K562 (cell line): ENCODE measurements around the gene CNGA1. TPM values are rescaled to one million over a fixed set of nuclear protein-coding genes. Genes with fewer than 3 reads are reported as not detected.

Experiments
- CC2D1A ChIP-seq: fragments of 450-650 bp; IDR thresholded peaks from 2 replicates; pipeline ENCODE4 v1.6.1; 2017; ENCODE audit warnings: mild to moderate bottlenecking
- CEBPB ChIP-seq: fragments of 450-650 bp; IDR thresholded peaks from 2 replicates; pipeline ENCODE4 v1.6.1; 2016; ENCODE audit warnings: missing genetic modification characterization, missing compliant biosample characterization
- CHD2 ChIP-seq: IDR thresholded peaks from 2 replicates; pipeline ENCODE4 v1.6.1; 2011; ENCODE audit warnings: low read depth, low read length
- DACH1 ChIP-seq: fragments of 450-650 bp; IDR thresholded peaks from 2 replicates; pipeline ENCODE4 v1.6.1; 2018; ENCODE audit not compliant: partially characterized antibody
- E2F3 ChIP-seq: fragments of 250-450 bp; sonication (Bioruptor Pico); IDR thresholded peaks from 2 replicates; pipeline ENCODE4 v1.4.0; 2020; ENCODE audit warnings: mild to moderate bottlenecking
- ELF2 ChIP-seq: fragments of 250-450 bp; sonication (Bioruptor Pico); IDR thresholded peaks from 2 replicates; pipeline ENCODE4 v1.5.0; 2021; ENCODE audit warnings: mild to moderate bottlenecking
- ELF4 ChIP-seq: fragments of 450-650 bp; formaldehyde crosslinking; IDR thresholded peaks from 2 replicates; pipeline ENCODE4 v1.4.0; 2022; ENCODE audit warnings: missing genetic modification characterization
- ELK1 ChIP-seq: sonication (generic); formaldehyde crosslinking; IDR thresholded peaks from 2 replicates; pipeline ENCODE4 v1.8.1; 2022; ENCODE audit warnings: missing genetic modification reagents
- ETV5 ChIP-seq: sonication (generic); formaldehyde crosslinking; IDR thresholded peaks from 2 replicates; pipeline ENCODE4 v1.4.0; 2020; ENCODE audit warnings: low read depth, mild to moderate bottlenecking, missing genetic modification reagents
- FOS ChIP-seq: IDR thresholded peaks from 3 replicates; pipeline ENCODE4 v1.6.1; 2011; ENCODE audit not compliant: insufficient read length; ENCODE audit errors: extremely low read depth
- HBP1 ChIP-seq: fragments of 450-650 bp; formaldehyde crosslinking; IDR thresholded peaks from 2 replicates; pipeline ENCODE4 v1.4.0; 2022; ENCODE audit warnings: missing genetic modification characterization
- NFE2 ChIP-seq: IDR thresholded peaks from 2 replicates; pipeline ENCODE4 v1.6.1; 2014; ENCODE audit warnings: antibody characterized with exemption, low read depth
- PML ChIP-seq: IDR thresholded peaks from 2 replicates; pipeline ENCODE4 v1.6.1; 2012; ENCODE audit warnings: low read length, inconsistent platforms
- POLR2H ChIP-seq: IDR thresholded peaks from 2 replicates; pipeline ENCODE4 v1.6.1; 2016; ENCODE audit warnings: missing genetic modification characterization, low read depth, mild to moderate bottlenecking, control low read depth, missing compliant biosample characterization, moderate library complexity
- SLC30A9 ChIP-seq: fragments of 250-450 bp; sonication (Bioruptor Pico); IDR thresholded peaks from 2 replicates; pipeline ENCODE4 v1.8.0; 2022; ENCODE audit warnings: mild to moderate bottlenecking, moderate library complexity
- SMC3 ChIP-seq: conservative IDR thresholded peaks from 2 replicates; pipeline ENCODE4 v1.6.1; 2011; ENCODE audit warnings: low read depth, low read length, improper control_type of control experiment; ENCODE audit not compliant: insufficient read depth
- THAP12 ChIP-seq: fragments of 250-450 bp; sonication (Bioruptor Pico); IDR thresholded peaks from 2 replicates; pipeline ENCODE4 v1.9.0; 2021; ENCODE audit warnings: mild to moderate bottlenecking, inconsistent platforms
- ZKSCAN1 ChIP-seq: fragments of 150-350 bp; IDR thresholded peaks from 2 replicates; pipeline ENCODE4 v1.6.1; 2016; ENCODE audit warnings: low read depth, low read length
- ZNF174 ChIP-seq: fragments of 250-450 bp; sonication (Bioruptor Pico); IDR thresholded peaks from 2 replicates; pipeline ENCODE4 v1.4.0; 2020; ENCODE audit warnings: mild to moderate bottlenecking
- ZNF175 ChIP-seq: fragments of 200-800 bp; sonication (Bioruptor generic); IDR thresholded peaks from 2 replicates; pipeline ENCODE4 v1.6.1; 2016; ENCODE audit warnings: low read depth, mild to moderate bottlenecking, missing genetic modification characterization, missing compliant biosample characterization
- ZNF395 ChIP-seq: fragments of 200-800 bp; sonication (Bioruptor generic); IDR thresholded peaks from 2 replicates; pipeline ENCODE4 v1.6.1; 2017; ENCODE audit warnings: missing genetic modification characterization, missing compliant biosample characterization
- ZNF740 ChIP-seq, 3 experiments: fragments of 200-800 bp in 1 of 3; sonication (Bioruptor generic) in 1 of 3; sonication (generic) in 1 of 3; formaldehyde crosslinking in 1 of 3; IDR thresholded peaks; 2 replicates each; pipeline versions ENCODE4 v1.6.1 to v1.8.0; 2016 to 2022; ENCODE audit warnings: mild to moderate bottlenecking in 2 of 3, missing compliant biosample characterization in 2 of 3, missing genetic modification characterization in 2 of 3, missing genetic modification reagents in 1 of 3
- polyA plus RNA-seq, 8 experiments: library from polyadenylated mRNA; depleted of rRNA in 4 of 8; stranded (reverse) in 5 of 8; unstranded in 3 of 8; fragments of >200 nt; fragmentation: Nextera tagmentation in 2 of 8; fragmentation: Illumina TruSeq in 1 of 8; extraction: Ambion mirVana in 2 of 8; extraction: Trizol in 1 of 8; gene quantifications; 2 replicates each; pipeline versions ENCODE4 v1.2.1 to v1.2.3, GENCODE V29; 2011 to 2014; ENCODE audit warnings: inconsistent platforms in 1 of 8, missing spikeins in 1 of 8
- total RNA-seq, 7 experiments: library from RNA; depleted of rRNA in 6 of 7; stranded (reverse); fragments of >200 nt in 6 of 7; fragmentation: Illumina TruSeq in 2 of 7; extraction: Trizol in 2 of 7; gene quantifications; 2 replicates each; pipeline versions ENCODE4 v1.2.1 to v1.2.3, GENCODE V29; 2011 to 2021; ENCODE audit warnings: low replicate concordance in 1 of 7

Gene CNGA1
- total and polyA plus RNA-seq, 9 of the 15 experiments (the other 6 are each of a cell fraction or from before 2014, with no cell fraction given) = 0.03 to 0.29 (median 0.04) TPM; not detected in 5

GRCh38 chr4:47914220-47914925 lies 102.1 kb downstream of the CNGA1 start, which contains the start of gene NFXL1 (continued):
- TF ChIP-seq ZNF740 (CRISPR knock-in tag; IDR thresholded peaks at IDR 0.05) = no peak; the same call in 1 of the 2 replicates
- no peak for TF ChIP-seq ZNF740 (tag; IDR thresholded peaks at IDR 0.05)
- no peak for TF ChIP-seq ZNF175
- TF ChIP-seq ZNF174 (CRISPR knock-in tag) = no peak
- TF ChIP-seq NFE2 = no peak
- TF ChIP-seq ETV5 (CRISPR knock-in tag) = 0 out of 2 replicates have a peak, but pooled peaks have one; percentile 12
- TF ChIP-seq SMC3 = no peak
- TF ChIP-seq PML = peak; percentile 64
- 0 out of 2 replicates have a peak, but pooled peaks have one; percentile 49 for TF ChIP-seq ELF2 (CRISPR knock-in tag)
- no peak for TF ChIP-seq CEBPB (tag)
- no peak for TF ChIP-seq ELK1 (CRISPR knock-in tag)
- TF ChIP-seq POLR2H (tag) = peak; percentile 71
- no peak for TF ChIP-seq HBP1 (CRISPR knock-in tag)
- no peak for TF ChIP-seq THAP12
- no peak for TF ChIP-seq DACH1
- no peak for TF ChIP-seq E2F3 (CRISPR knock-in tag)
- TF ChIP-seq FOS = no peak
- no peak for TF ChIP-seq SLC30A9 (CRISPR knock-in tag)
- no peak for TF ChIP-seq ELF4 (CRISPR knock-in tag)
- TF ChIP-seq ZNF395 = peak; percentile 89; the same call in 1 of the 2 replicates
- TF ChIP-seq ZKSCAN1 = 0 out of 2 replicates have a peak, but pooled peaks have one; percentile 9
- 0 out of 2 replicates have a peak, but pooled peaks have one; percentile 44 for TF ChIP-seq CHD2
- TF ChIP-seq CC2D1A = no peak
